ENCODE measurements around the gene ADCY2.

Gene ADCY2

DNA sequence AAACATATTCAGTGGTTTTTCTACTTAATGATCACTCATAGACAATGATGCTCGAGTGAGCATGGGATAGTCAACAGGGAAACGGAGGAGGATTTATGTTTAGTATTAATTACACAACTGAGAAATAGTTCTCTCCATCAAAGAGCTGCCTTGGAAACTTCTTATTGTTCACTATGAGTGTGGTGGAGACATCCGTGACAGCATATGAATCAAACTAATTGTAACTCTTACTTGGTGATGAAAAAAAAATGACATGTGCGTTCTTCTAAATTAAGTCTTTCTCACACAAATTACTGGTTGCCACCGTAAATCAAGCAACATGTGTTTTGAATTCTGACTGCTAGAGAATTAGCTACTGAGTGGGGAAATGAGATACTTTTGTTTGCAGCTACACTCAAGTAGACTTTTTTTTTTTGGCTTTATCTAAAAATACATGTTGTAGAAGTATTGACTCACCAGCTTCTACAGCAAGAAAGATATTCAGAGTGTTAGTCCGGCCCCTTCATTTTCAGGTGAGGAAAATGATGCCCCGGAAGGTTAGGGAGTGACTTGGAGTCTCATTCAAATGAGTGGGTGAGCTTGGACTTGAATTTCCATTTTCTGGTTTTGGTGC, 275.5 kb downstream of the ADCY2 start:
- no peak overlapping the region for H3K4me3 ChIP-seq (ENCODE audit: low read depth, low read length)
- TF ChIP-seq CTCF (IDR thresholded peaks at IDR 0.05; ENCODE audit: borderline replicate concordance, insufficient read depth, low read depth, low read length): no peak

DNA sequence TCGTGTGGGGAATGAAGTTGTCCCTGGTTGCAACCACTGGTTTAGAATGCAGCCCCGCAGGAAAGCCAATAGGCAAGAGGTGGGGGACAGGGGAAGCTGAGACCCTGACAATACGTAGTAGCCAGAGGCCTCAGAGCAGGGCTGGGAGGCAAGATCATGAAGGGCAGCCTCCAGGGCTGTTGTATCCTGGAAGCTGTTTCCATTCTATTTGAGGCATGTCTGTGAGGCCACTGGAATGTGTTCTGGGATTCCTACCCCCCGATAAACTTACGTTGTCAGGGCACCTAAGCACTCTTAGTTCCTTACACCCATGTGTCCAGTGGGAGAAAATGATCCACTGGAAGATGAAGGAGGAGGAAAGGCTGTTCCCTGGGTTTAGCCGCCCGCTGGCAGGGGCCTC, 277.7 kb downstream of the ADCY2 start:
- TF ChIP-seq CTCF (IDR thresholded peaks at IDR 0.05; ENCODE audit: borderline replicate concordance, insufficient read depth, low read depth, low read length): no peak
- no peak overlapping the region for H3K4me3 ChIP-seq (ENCODE audit: low read depth, low read length)

GRCh38 chr5:7676455-7676854, 280.5 kb downstream of the ADCY2 start:
- H3K4me3 ChIP-seq (ENCODE audit: low read depth, low read length): no peak overlapping the region
- no peak for TF ChIP-seq CTCF (IDR thresholded peaks at IDR 0.05; ENCODE audit: borderline replicate concordance, insufficient read depth, low read depth, low read length)

DNA sequence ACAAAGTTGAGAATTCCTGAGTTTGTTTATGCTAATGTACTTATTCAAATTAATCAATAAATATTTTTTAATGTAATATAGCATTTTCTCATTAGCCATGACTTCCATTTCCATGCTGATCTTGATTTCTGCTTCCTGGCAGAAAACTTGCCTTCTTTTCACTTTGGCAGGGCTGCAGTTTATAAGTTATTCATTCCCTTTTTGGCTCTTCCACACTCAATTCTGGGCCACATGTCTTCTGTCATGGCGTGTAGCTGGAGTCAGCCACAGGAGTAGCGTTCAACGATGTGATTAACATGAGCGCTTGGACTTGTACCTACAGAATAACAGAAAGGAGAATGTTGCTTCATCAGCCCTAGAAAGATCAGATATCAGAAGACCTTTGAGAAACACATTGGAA, 282.1 kb downstream of the ADCY2 start:
- TF ChIP-seq CTCF (IDR thresholded peaks at IDR 0.05; ENCODE audit: borderline replicate concordance, insufficient read depth, low read depth, low read length): no peak
- no peak overlapping the region for H3K4me3 ChIP-seq (ENCODE audit: low read depth, low read length)

GRCh38 chr5:7679663-7680062, 283.7 kb downstream of the ADCY2 start:
- H3K4me3 ChIP-seq (ENCODE audit: low read depth, low read length): no peak overlapping the region
- no peak for TF ChIP-seq CTCF (IDR thresholded peaks at IDR 0.05; ENCODE audit: borderline replicate concordance, insufficient read depth, low read depth, low read length)

DNA sequence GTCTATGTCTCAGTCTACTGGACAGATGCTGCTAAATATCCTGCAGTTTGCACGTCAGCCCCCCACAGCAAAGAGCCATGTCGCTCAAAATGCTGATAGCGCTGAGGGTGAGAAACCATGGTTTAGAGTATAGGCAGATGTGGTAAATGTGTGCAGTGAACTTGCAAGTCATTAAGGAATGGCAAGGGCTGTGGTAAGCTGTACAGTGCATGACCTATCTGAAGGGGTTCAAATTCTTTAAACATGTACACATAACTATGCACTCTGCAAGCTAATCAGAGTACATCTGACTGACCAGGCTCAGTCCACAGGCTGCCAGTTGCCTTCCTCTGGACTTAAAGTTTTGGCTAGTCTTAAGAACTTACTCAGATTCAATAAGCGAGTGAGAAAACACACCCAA, 284.3 kb downstream of the ADCY2 start:
- TF ChIP-seq CTCF (IDR thresholded peaks at IDR 0.05; ENCODE audit: borderline replicate concordance, insufficient read depth, low read depth, low read length): no peak
- H3K4me3 ChIP-seq (ENCODE audit: low read depth, low read length): no peak overlapping the region

DNA sequence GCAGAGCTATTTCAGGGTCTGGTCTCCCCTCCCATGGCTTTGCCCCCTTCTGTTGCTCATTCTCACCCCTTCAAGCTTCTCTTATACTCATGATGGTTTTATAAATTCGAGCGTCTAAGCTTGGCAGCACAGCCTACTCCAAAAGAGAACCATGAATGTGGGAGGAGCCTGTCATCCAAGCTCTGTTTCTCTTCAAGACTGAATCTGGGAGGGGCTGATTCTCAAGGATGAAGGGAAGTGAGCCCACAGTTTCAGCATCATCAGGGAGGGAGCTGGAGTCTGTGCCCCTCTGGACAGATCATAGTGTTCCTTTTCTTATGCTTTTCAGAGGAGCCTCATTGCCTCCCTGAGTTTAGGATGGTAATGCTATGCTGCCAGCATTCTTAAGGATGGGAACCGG, 286.4 kb downstream of the ADCY2 start:
- no peak for TF ChIP-seq CTCF (IDR thresholded peaks at IDR 0.05; ENCODE audit: borderline replicate concordance, insufficient read depth, low read depth, low read length)
- no peak overlapping the region for H3K4me3 ChIP-seq (ENCODE audit: low read depth, low read length)
